Stimulated activated CD4-positive, alpha-beta T cell treated with anti-CD3 and anti-CD28 coated beads, Interleukin-12 subunit alpha, Interleukin-12 subunit beta, amount 100 ng/mL, for 24 hours (primary cell): Measurements from ENCODE around the gene ANXA4.
"Not testable (repeated sequence)": the region's sequence is repeated elsewhere in the genome, so short reads cannot be mapped to it uniquely, and the experiment has no call there.

Source experiments
- DNase-seq, 2 experiments: peaks; one replicate each; pipeline ENCODE4 v3.0.0-alpha.2; 2020; ENCODE audit warnings: low read depth in 2 of 2

Gene ANXA4

GRCh38 chr2:69776886-69777785, 35.2 kb downstream of the ANXA4 start:
- no peak for DNase-seq

- no peak for DNase-seq
These were observed 35.8 kb downstream of the ANXA4 start for GRCh38 chr2:69777786-69778105.

- DNase-seq = no peak
These were observed 37.5 kb downstream of the ANXA4 start for GRCh38 chr2:69779258-69780001.

DNA sequence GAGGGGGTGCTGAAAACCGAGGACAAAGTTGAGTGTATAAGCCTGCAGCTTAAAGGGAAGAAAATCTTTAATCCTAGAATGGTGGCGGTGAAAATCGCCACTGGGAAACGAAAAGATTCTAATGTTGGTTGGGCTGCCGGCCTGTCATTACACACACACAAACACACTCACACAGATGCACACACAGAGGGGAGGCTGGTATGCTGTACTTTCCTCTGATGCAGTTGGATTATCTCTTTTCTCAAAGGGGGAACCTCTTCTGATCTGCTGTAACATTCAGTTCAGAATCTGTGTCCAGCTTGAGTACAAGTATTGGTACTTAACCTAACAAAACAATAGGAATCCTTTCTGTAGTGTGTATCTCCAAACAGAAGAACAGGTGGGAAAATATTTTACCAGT, 39.0 kb downstream of the ANXA4 start:
- no peak for DNase-seq

- DNase-seq = no peak
These were observed 39.7 kb downstream of the ANXA4 start for GRCh38 chr2:69781321-69782248.

- no peak for DNase-seq
These were observed 42.3 kb downstream of the ANXA4 start for GRCh38 chr2:69784228-69784627.

DNA sequence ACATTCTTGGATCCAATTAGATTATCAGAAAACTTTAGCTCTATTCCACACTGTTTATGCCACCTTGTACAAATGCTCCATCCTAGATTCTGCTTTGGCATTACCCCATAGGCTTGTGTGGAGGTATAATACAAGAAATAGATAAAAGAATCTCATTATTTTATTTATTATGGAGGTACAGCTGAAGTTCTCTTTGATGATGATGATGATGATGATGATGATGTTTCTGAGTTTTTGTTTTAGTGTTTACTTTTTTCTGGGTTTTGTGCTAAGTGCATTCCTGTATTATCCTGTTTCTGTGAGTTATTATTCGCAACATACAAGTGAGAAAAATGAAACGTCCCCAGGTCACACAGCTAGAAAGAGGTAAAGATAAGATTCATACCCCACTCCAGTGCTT, 43.4 kb downstream of the ANXA4 start:
- no peak for DNase-seq

DNA sequence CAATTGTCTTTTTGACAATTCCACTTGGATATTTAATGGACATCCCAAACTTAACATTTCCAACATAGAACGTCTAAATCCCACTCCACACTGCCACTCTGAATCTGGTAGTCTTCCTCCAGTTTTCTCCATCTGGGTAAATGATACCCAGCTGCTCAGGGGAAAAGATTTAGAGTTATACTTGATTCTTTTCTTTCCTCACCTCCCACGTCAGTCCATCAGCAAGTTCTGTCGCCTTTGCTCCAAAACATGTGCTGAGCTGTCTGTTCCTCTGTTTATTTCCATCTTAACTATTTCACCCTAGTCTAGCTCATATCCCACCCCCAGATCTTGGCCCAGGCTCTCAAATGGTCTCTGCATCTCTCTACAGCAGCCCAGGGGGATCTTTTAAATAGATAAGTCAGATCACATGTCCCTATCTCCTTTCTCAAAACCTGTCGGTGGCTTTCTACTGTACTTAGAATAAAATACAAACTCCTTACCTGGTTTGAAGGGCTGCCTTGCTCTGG, 44.2 kb downstream of the ANXA4 start:
- no peak for DNase-seq

DNA sequence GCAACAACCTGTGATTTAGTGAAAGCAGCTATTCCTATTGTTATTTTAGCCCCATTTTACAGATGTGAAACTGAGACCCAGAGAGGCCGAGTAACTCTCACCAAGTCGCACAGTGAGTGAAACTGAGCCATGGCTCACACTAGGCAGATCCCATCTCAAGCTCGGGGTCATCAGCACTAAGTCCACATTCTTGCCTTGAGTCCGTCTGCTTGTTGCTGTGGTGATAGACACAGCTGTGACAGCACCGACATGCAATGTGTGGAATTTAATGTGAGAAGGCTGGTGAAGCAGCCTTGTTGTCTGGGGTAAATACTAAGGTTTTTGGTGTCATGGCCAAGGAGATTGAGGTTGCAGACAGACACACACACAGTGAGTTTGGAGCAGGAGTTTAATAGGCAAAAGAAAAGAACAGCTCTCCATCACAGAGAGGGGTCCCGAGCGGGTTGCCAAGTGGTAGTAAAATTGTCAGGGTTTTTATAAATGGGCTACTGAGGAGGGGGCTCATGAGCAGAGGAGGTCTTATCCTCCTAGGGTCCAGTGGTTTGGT, 47.3 kb downstream of the ANXA4 start:
- DNase-seq = no peak

GRCh38 chr2:69789772-69790600, 48.1 kb downstream of the ANXA4 start:
- no peak for DNase-seq

GRCh38 chr2:69790601-69790959, 48.6 kb downstream of the ANXA4 start:
- DNase-seq = no peak

DNA sequence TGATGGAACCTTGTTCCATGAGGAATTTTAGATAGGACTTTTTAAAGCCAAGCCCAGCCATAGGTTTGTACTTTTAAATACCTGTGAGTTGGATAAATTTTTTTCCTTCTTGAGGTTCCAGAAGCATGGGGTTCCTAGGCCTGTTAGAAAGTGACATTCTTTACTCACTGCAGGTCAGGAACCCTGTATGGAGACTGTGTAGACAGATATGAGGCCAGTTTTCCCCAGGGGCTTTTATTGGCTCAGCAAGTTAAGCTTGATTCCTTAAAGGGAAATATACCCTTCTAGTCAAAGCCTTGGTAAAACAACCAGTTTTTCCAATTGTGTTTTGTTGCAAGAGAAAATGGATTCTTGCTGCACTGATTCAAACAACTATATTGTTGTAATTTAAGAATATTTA, 49.1 kb downstream of the ANXA4 start:
- no peak for DNase-seq

DNA sequence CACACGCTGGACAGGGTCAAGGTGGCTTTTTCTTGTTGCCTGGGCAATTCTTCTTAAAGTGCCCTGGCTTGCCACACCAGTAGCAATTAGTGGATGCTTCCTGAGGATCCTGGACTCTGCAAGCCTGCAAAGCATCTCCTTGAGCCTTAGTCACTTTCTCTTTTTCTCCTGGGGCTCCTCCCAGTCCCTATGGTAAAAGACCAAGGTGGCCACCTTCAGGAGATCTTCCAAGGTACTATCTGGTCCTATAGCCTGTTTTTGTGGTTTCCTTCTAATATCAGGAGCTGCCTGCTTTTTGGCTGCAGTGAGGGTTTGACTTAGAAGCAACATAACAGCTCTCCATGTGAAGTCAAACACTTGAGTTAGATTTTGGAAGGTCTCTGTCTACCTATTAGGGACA, 54.2 kb downstream of the ANXA4 start:
- DNase-seq = no peak

- DNase-seq = no peak
These were observed 55.3 kb downstream of the ANXA4 start for GRCh38 chr2:69797235-69797634.

- DNase-seq = no peak
These were observed 55.9 kb downstream of the ANXA4 start for GRCh38 chr2:69797836-69798289.

- no peak for DNase-seq
These were observed 56.5 kb downstream of the ANXA4 start for GRCh38 chr2:69798290-69798908.

- no peak for DNase-seq
These were observed 57.1 kb downstream of the ANXA4 start for GRCh38 chr2:69798909-69799526.

DNA sequence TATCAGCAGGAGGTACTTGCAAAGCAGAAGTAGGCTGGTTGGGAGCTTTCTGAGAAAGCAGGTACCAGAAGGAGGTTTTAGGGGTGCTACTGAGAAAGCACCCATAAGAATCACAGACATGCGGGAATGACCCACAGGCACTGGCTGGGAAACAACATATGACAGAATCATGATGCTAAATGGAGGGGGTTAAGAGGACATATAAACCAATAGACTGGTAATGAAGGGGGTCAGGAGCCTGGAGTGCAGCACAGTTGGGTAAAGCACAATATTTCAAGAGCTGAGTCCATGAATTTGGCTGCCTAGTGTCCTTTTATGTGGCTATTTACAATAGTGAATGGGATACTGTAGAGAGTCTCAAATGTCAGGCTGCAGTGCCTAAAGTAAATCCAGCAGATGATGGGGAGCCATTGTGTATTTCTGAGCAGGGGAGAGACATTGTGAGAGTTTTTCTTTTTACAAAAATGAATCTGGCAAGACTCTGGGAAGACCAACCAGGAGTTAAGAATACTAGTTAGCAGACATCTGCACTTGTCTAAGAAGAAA, 59.9 kb downstream of the ANXA4 start:
- DNase-seq = no peak

DNA sequence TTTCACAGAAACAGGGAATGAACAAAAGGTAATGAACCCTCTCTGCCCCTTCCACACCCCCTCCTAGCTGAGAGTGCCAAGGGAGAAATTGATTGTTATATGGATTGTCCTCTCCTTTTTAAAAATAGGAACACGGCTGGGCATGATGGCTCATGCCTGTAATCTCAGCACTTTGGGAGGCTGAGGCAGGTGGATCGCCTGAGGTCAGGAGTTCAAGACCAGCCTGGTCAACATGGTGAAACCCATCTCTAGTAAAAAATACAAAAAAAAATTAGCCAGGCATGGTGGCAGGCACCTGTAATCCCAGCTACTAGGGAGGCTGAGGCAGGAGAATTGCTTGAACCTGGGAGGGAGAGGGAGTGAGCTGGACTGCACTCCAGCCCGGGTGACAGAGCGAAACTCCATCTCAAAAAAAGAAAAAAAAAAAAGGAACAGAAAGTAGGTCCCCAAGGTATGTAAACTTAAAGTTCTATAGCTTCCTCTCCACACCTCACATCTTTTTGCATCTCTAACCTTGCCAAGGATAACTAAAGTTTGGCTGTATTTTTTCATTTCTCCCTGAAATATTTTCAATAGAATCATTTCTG, 60.9 kb downstream of the ANXA4 start:
- DNase-seq = not testable (repeated sequence)
